Breast epithelium (tissue), 3 donors: Measurements from ENCODE around the gene KRT35.

Experiments
- POLR2A ChIP-seq: fragments of 450-650 bp; IDR thresholded peaks from one replicate; pipeline ENCODE4 v1.6.1; 2016; ENCODE audit warnings: antibody characterized with exemption, mild to moderate bottlenecking, moderate library complexity
- TF ChIP-seq, protein P1 (sequence below), 3 donors: fragments of 450-650 bp; IDR thresholded peaks; one replicate each; pipeline ENCODE4 v1.5.1; 2016 to 2017; ENCODE audit warnings: antibody characterized with exemption in 3 of 3, mild to moderate bottlenecking in 3 of 3, moderate library complexity in 3 of 3

DNA sequence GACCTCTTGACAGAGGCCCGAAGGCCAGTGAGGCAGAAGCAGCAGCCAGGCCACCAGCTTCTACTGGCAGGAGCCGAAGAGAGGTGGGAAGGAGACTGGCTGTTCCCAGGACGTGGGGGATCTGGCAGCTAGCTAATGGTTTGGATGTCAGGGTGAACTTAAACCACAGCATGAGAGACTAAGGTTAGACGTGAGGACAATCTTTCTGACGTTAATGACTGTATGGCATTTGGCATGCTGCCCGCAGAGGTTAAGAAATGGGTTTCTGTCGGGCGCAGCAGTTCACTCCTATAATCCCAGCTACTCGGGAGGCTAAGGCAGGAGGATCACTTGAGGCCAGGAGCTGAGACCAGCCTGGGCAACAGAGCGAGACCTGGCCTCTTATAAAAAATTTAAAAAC is 30.8 kb upstream of the KRT35 start:
- TF ChIP-seq, protein P1, sequence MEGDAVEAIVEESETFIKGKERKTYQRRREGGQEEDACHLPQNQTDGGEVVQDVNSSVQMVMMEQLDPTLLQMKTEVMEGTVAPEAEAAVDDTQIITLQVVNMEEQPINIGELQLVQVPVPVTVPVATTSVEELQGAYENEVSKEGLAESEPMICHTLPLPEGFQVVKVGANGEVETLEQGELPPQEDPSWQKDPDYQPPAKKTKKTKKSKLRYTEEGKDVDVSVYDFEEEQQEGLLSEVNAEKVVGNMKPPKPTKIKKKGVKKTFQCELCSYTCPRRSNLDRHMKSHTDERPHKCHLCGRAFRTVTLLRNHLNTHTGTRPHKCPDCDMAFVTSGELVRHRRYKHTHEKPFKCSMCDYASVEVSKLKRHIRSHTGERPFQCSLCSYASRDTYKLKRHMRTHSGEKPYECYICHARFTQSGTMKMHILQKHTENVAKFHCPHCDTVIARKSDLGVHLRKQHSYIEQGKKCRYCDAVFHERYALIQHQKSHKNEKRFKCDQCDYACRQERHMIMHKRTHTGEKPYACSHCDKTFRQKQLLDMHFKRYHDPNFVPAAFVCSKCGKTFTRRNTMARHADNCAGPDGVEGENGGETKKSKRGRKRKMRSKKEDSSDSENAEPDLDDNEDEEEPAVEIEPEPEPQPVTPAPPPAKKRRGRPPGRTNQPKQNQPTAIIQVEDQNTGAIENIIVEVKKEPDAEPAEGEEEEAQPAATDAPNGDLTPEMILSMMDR (IDR thresholded peaks at IDR 0.05): no peak
- TF ChIP-seq POLR2A: no peak
